Measurements from ENCODE around the gene AMFR.

- TF ChIP-seq POLR2A (IDR thresholded peaks at IDR 0.05; ENCODE audit: low read depth, low read length) (no peak), POLR2AphosphoS5 (IDR thresholded peaks at IDR 0.05; ENCODE audit: low read depth, low read length) (no peak)
Observed at GRCh38 chr16:56319376-56319775, 106.0 kb downstream of the AMFR start.

All from GM12892 (cell line).